Measurements from ENCODE around the gene ITSN1. TPM values are rescaled to one million over a fixed set of nuclear protein-coding genes. Genes with fewer than 3 reads are reported as not detected.
"Not testable (repeated sequence)": the region's sequence is repeated elsewhere in the genome, so short reads cannot be mapped to it uniquely, and the experiment has no call there.

ITSN1 gene
- total RNA-seq, 1 donor from 2014 or later, result 41.9 TPM

- Histone ChIP-seq H3K36me3 (no peaks in the 10 kb centered on the region), H3K27ac (replicated peaks) (no peak overlapping the region), H3K4me1 (peaks cover 5% of the 10 kb centered on the region), H3K27me3 (ENCODE audit: low read depth) (no peaks in the 10 kb centered on the region), H3K9me3 (replicated peaks) (peaks cover 30% of the 10 kb centered on the region), H3K4me3 (no peak overlapping the region)
- intact Hi-C loops (cut with micrococcal nuclease), result no loop called here
- no peak for DNase-seq
- no peak for TF ChIP-seq CTCF (IDR thresholded peaks at IDR 0.05; ENCODE audit: borderline replicate concordance)
Observed at GRCh38 chr21:33712022-33712803, 69.9 kb downstream of the ITSN1 start.

- no peak for TF ChIP-seq CTCF (IDR thresholded peaks at IDR 0.05; ENCODE audit: borderline replicate concordance)
- no peaks in the 10 kb centered on the region for H3K9me3 ChIP-seq (replicated peaks)
- intact Hi-C loops (cut with micrococcal nuclease), result no loop called here
- no peaks in the 10 kb centered on the region for H3K27me3 ChIP-seq (ENCODE audit: low read depth)
- no peak overlapping the region for H3K4me3 ChIP-seq
- peaks cover 39% of the 10 kb centered on the region for H3K36me3 ChIP-seq
- no peak overlapping the region for H3K27ac ChIP-seq (replicated peaks)
- no peak for DNase-seq
- no peaks in the 10 kb centered on the region for H3K4me1 ChIP-seq
Observed at GRCh38 chr21:33721081-33721480, 78.8 kb downstream of the ITSN1 start.

- intact Hi-C loops (cut with micrococcal nuclease); H3K4me1 ChIP-seq; H3K27me3 ChIP-seq (ENCODE audit: low read depth); H3K27ac ChIP-seq (replicated peaks); DNase-seq; H3K9me3 ChIP-seq (replicated peaks); H3K4me3 ChIP-seq: not testable (repeated sequence)
- peaks cover 17% of the 10 kb centered on the region for H3K36me3 ChIP-seq
Observed at GRCh38 chr21:33729139-33729538, 86.8 kb downstream of the ITSN1 start.

- Histone ChIP-seq H3K27ac (replicated peaks) (no peak overlapping the region), H3K27me3 (ENCODE audit: low read depth) (no peaks in the 10 kb centered on the region), H3K4me1 (peaks cover 6% of the 10 kb centered on the region), H3K36me3 (peaks cover 12% of the 10 kb centered on the region), H3K9me3 (replicated peaks) (no peaks in the 10 kb centered on the region), H3K4me3 (no peak overlapping the region)
- no peak for DNase-seq
- no peak for TF ChIP-seq CTCF (IDR thresholded peaks at IDR 0.05; ENCODE audit: borderline replicate concordance)
- intact Hi-C loops (cut with micrococcal nuclease), result no loop called here
Observed at GRCh38 chr21:33729641-33730040, 87.3 kb downstream of the ITSN1 start.

- DNase-seq, result no peak
- TF ChIP-seq CTCF (IDR thresholded peaks at IDR 0.05; ENCODE audit: borderline replicate concordance), result no peak
- peaks cover under 1% of the 10 kb centered on the region for H3K36me3 ChIP-seq
- no peaks in the 10 kb centered on the region for H3K9me3 ChIP-seq (replicated peaks)
- peaks cover 12% of the 10 kb centered on the region for H3K4me1 ChIP-seq
- H3K27ac ChIP-seq (replicated peaks), result no peak overlapping the region
- H3K4me3 ChIP-seq, result no peak overlapping the region
- intact Hi-C loops (cut with micrococcal nuclease), result no loop called here
- no peaks in the 10 kb centered on the region for H3K27me3 ChIP-seq (ENCODE audit: low read depth)
Observed at GRCh38 chr21:33731447-33731846, 89.1 kb downstream of the ITSN1 start.

GRCh38 chr21:33732038-33732437 lies 89.7 kb downstream of the ITSN1 start:
- TF ChIP-seq CTCF (IDR thresholded peaks at IDR 0.05; ENCODE audit: borderline replicate concordance), result no peak
- DNase-seq, result no peak
- no peak overlapping the region for H3K27ac ChIP-seq (replicated peaks)
- H3K36me3 ChIP-seq, result no peaks in the 10 kb centered on the region
- H3K4me1 ChIP-seq, result peaks cover 12% of the 10 kb centered on the region
- H3K27me3 ChIP-seq (ENCODE audit: low read depth), result no peaks in the 10 kb centered on the region
- H3K9me3 ChIP-seq (replicated peaks), result no peaks in the 10 kb centered on the region
- intact Hi-C loops (cut with micrococcal nuclease), result no loop called here
- no peak overlapping the region for H3K4me3 ChIP-seq
